SK-N-SH treated with all-trans-retinoic acid at 6 μM for 48 hours (cell line): ENCODE measurements around the gene DOCK7.

ENCODE experiments used
- CREB5 ChIP-seq: fragments of 250-450 bp; sonication (Bioruptor Pico); IDR thresholded peaks from 2 replicates; pipeline ENCODE4 v1.5.1; 2020; ENCODE audit warnings: low read depth, mild to moderate bottlenecking, moderate library complexity
- ISL1 ChIP-seq: fragments of 250-450 bp; sonication (Bioruptor Pico); IDR thresholded peaks from 2 replicates; pipeline ENCODE4 v2.1.2; 2022; ENCODE audit warnings: mild to moderate bottlenecking, moderate library complexity
- RARB ChIP-seq: fragments of 250-450 bp; sonication (Bioruptor Pico); IDR thresholded peaks from 2 replicates; pipeline ENCODE4 v1.8.0; 2021; ENCODE audit warnings: mild to moderate bottlenecking, moderate library complexity
- ZFP30 ChIP-seq: fragments of 450-650 bp; formaldehyde crosslinking; IDR thresholded peaks from 2 replicates; pipeline ENCODE4 v1.5.0; 2022; ENCODE audit warnings: mild to moderate bottlenecking, moderate library complexity

- no peak for TF ChIP-seq ZFP30 (CRISPR knock-in tag)
- TF ChIP-seq ISL1 (CRISPR knock-in tag): no peak
- TF ChIP-seq RARB (CRISPR knock-in tag): no peak
- TF ChIP-seq CREB5 (CRISPR knock-in tag): no peak
Measured at GRCh38 chr1:62476525-62477219, 211.5 kb downstream of the DOCK7 start.
